Femur (tissue), 1 donor: Measurements from ENCODE around the gene SYT3.

Source experiments
- DNase-seq: peaks from one replicate; pipeline ENCODE4 v3.0.0-alpha.2; 2017

SYT3 gene

GRCh38 chr19:50639121-50640112 lies at the start of gene SYT3:
Gene SYT3 (minus strand): TSS chr19:50639881. CDS start chr19:50637411, 2,470 bp downstream.
- DNase-seq = peak; percentile 42

GRCh38 chr19:50688766-50689165 lies 49.1 kb upstream of the SYT3 start:
- DNase-seq = no peak

GRCh38 chr19:50686310-50687032 lies 46.8 kb upstream of the SYT3 start:
- no peak for DNase-seq

- DNase-seq = peak; percentile 86
Measured at GRCh38 chr19:50679177-50680125, 39.8 kb upstream of the SYT3 start.

GRCh38 chr19:50678323-50678722 lies 38.6 kb upstream of the SYT3 start:
- DNase-seq = no peak

- no peak for DNase-seq
Measured at GRCh38 chr19:50677636-50678035, 38.0 kb upstream of the SYT3 start.

- no peak for DNase-seq
Measured at GRCh38 chr19:50676625-50677197, 37.0 kb upstream of the SYT3 start.

- no peak for DNase-seq
Measured at GRCh38 chr19:50673118-50673517, 33.4 kb upstream of the SYT3 start.

GRCh38 chr19:50670102-50670380 lies 30.4 kb upstream of the SYT3 start:
- DNase-seq = no peak

GRCh38 chr19:50669302-50670101 lies 29.8 kb upstream of the SYT3 start:
- no peak for DNase-seq

GRCh38 chr19:50668879-50669278 lies 29.2 kb upstream of the SYT3 start:
- no peak for DNase-seq

GRCh38 chr19:50668416-50668815 lies 28.7 kb upstream of the SYT3 start:
- DNase-seq = no peak

- no peak for DNase-seq
Measured at GRCh38 chr19:50667759-50668231, 28.1 kb upstream of the SYT3 start.

GRCh38 chr19:50667177-50667758 lies 27.6 kb upstream of the SYT3 start:
- no peak for DNase-seq

- DNase-seq = no peak
Measured at GRCh38 chr19:50666346-50667176, 26.9 kb upstream of the SYT3 start.

GRCh38 chr19:50664204-50664603 lies 24.5 kb upstream of the SYT3 start:
- no peak for DNase-seq

GRCh38 chr19:50663482-50663790 lies 23.8 kb upstream of the SYT3 start:
- DNase-seq = no peak

GRCh38 chr19:50662651-50663481 lies 23.2 kb upstream of the SYT3 start:
- DNase-seq = no peak
